ENCODE data around the gene SLC25A5. TPM values are rescaled to one million over a fixed set of nuclear protein-coding genes. Genes with fewer than 3 reads are reported as not detected.

The SLC25A5 gene
- total and polyA plus RNA-seq, 7 experiments from 2014 or later, result 90.2 to 333 (median 183) TPM

DNA sequence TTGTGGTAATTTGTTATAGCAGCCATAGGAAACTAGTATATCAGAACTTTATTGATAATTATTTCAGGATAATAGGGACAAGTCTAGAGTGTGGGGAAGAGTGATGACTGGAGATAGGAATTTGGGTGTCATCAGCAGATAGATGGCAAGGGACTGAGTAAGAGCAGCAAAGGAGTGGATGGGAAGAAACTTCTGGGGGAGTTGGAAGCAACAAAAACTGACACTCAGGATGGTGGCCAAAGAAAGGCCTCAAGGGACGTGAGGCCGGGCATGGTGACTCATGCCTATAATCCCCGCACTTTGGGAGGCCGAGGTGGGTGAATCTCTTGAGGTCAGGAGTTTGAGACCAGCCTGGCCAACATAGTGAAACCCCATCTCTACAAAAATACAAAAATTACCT lies 9.1 kb upstream of the SLC25A5 start:
- no peaks in the 10 kb centered on the region for H3K4me1 ChIP-seq (ENCODE audit: control insufficient read depth in 2 of 2, insufficient read depth in 2 of 2, low read length in 2 of 2)
- H3K36me3 Mint-ChIP-seq, result peaks cover 0 to 6% (median 3%) of the 10 kb centered on the region in 5 donors
- H3K27me3 ChIP-seq (ENCODE audit: control insufficient read depth in 2 of 2, insufficient read depth in 2 of 2, low read length in 2 of 2), result no peaks in the 10 kb centered on the region
- no peaks in the 10 kb centered on the region for H3K9me3 ChIP-seq (ENCODE audit: control insufficient read depth in 2 of 3, low read length in 3 of 3)
- ChIA-PET CTCF (no interaction called here), POLR2A (no interaction called here)
- intact Hi-C loops (cut with micrococcal nuclease), result no loop called here
- ATAC-seq (no peak), DNase-seq (no peak)
- H3K4me3 Mint-ChIP-seq, result no peak overlapping the region
- peaks cover 0 to 3% (median 0%) of the 10 kb centered on the region in 7 donors for H3K4me1 Mint-ChIP-seq
- no peaks in the 10 kb centered on the region for H3K9me3 Mint-ChIP-seq
- H3K27ac Mint-ChIP-seq, result no peak overlapping the region
- H3K36me3 ChIP-seq (ENCODE audit: control insufficient read depth in 2 of 3, insufficient read depth in 3 of 3, low read length in 3 of 3), result no peaks in the 10 kb centered on the region
- no peaks in the 10 kb centered on the region for H3K27me3 Mint-ChIP-seq
- no peak overlapping the region for H3K4me3 ChIP-seq (ENCODE audit: low read length)
- H3K27ac ChIP-seq (ENCODE audit: low read depth, low read length), result no peak overlapping the region

- Mint-ChIP-seq H3K27ac (no peak overlapping the region), H3K4me1 (peaks cover 0 to 17% (median 10%) of the 10 kb centered on the region in 7 donors), H3K36me3 (peaks cover 0 to 10% (median 0%) of the 10 kb centered on the region in 5 donors), H3K9me3 (no peaks in the 10 kb centered on the region), H3K4me3 (no peak overlapping the region), H3K27me3 (no peaks in the 10 kb centered on the region)
- ChIA-PET CTCF (no interaction called here), POLR2A (interaction anchor here (0.7 kb wide), 1 partner anchor 67 kb away, joined by 4 read pairs; no protein-coding TSS in a partner anchor)
- Histone ChIP-seq H3K4me3 (ENCODE audit: low read length) (no peak overlapping the region), H3K9me3 (ENCODE audit: control insufficient read depth in 2 of 3, low read length in 3 of 3) (no peaks in the 10 kb centered on the region), H3K27me3 (ENCODE audit: control insufficient read depth in 2 of 2, insufficient read depth in 2 of 2, low read length in 2 of 2) (no peaks in the 10 kb centered on the region), H3K27ac (ENCODE audit: low read depth, low read length) (no peak overlapping the region), H3K36me3 (ENCODE audit: control insufficient read depth in 2 of 3, insufficient read depth in 3 of 3, low read length in 3 of 3) (peaks cover 4 to 14% (median 5%) of the 10 kb centered on the region in 3 experiments), H3K4me1 (ENCODE audit: control insufficient read depth in 2 of 2, insufficient read depth in 2 of 2, low read length in 2 of 2) (peaks cover 5 to 6% of the 10 kb centered on the region in 2 donors)
- DNase-seq, result no peak
- intact Hi-C loops (cut with micrococcal nuclease), result loop anchor here (5.0 to 10.0 kb wide), 4 partner anchors 37 to 491 kb away; partner anchors contain the start of genes LONRF3 (in 1 of the 2), PGRMC1 (in 1 of the 2) and SEPTIN6 (in 1 of the 2)
- no peak for ATAC-seq
Observed at GRCh38 chrX:119465555-119465954, 2.7 kb upstream of the SLC25A5 start.

- Histone ChIP-seq H3K9me3 (ENCODE audit: control insufficient read depth in 2 of 3, low read length in 3 of 3) (no peaks in the 10 kb centered on the region), H3K4me3 (ENCODE audit: low read length) (no peak overlapping the region), H3K36me3 (ENCODE audit: control insufficient read depth in 2 of 3, insufficient read depth in 3 of 3, low read length in 3 of 3) (peaks cover 4 to 18% (median 8%) of the 10 kb centered on the region in 3 experiments), H3K27ac (ENCODE audit: low read depth, low read length) (no peak overlapping the region), H3K27me3 (ENCODE audit: control insufficient read depth in 2 of 2, insufficient read depth in 2 of 2, low read length in 2 of 2) (no peaks in the 10 kb centered on the region), H3K4me1 (ENCODE audit: control insufficient read depth in 2 of 2, insufficient read depth in 2 of 2, low read length in 2 of 2) (peaks cover 5 to 6% of the 10 kb centered on the region in 2 donors)
- no peak for ATAC-seq
- Mint-ChIP-seq H3K27me3 (no peaks in the 10 kb centered on the region), H3K4me3 (peak overlapping the region in 3 of 10 donors; percentile 16 to 39 (median 18)), H3K4me1 (peaks cover 0 to 17% (median 10%) of the 10 kb centered on the region in 7 donors), H3K9me3 (no peaks in the 10 kb centered on the region), H3K27ac (no peak overlapping the region), H3K36me3 (peaks cover 0 to 14% (median 0%) of the 10 kb centered on the region in 5 donors)
- ChIA-PET CTCF (interaction anchor here (0.5 kb wide), 1 partner anchor 214 kb away, joined by 3 read pairs; no protein-coding TSS in a partner anchor), POLR2A (no interaction called here)
- intact Hi-C loops (cut with micrococcal nuclease), result loop anchor here (5.0 to 10.0 kb wide), 4 partner anchors 35 to 492 kb away; partner anchors contain the start of genes LONRF3 (in 1 of the 2), PGRMC1 (in 1 of the 2) and SEPTIN6 (in 1 of the 2)
- DNase-seq, result no peak
Observed at GRCh38 chrX:119466970-119467369, 1.3 kb upstream of the SLC25A5 start.

GRCh38 chrX:119467433-119467832 lies 811 bp upstream of the SLC25A5 start:
- CTCF ChIA-PET, result no interaction called here
- POLR2A ChIA-PET, result interaction anchor here (0.9 to 1.0 kb wide), 3 partner anchors 138 to 289 kb away, joined by 3 to 6 read pairs (median 4); partner anchors contain the start of genes NKRF and SEPTIN6
- Mint-ChIP-seq H3K4me1 (peaks cover 0 to 17% (median 10%) of the 10 kb centered on the region in 7 donors), H3K4me3 (peak overlapping the region in 6 of 10 donors; percentile 78 to 89 (median 85)), H3K27me3 (no peaks in the 10 kb centered on the region), H3K36me3 (peaks cover 0 to 14% (median 0%) of the 10 kb centered on the region in 5 donors), H3K9me3 (no peaks in the 10 kb centered on the region), H3K27ac (peak overlapping the region in 4 of 9 donors; percentile 70 to 91 (median 86))
- DNase-seq, result no peak
- H3K9me3 ChIP-seq (ENCODE audit: control insufficient read depth in 2 of 3, low read length in 3 of 3), result no peaks in the 10 kb centered on the region
- no peak for ATAC-seq
- H3K36me3 ChIP-seq (ENCODE audit: control insufficient read depth in 2 of 3, insufficient read depth in 3 of 3, low read length in 3 of 3), result peaks cover 4 to 18% (median 8%) of the 10 kb centered on the region in 3 experiments
- no peak overlapping the region for H3K4me3 ChIP-seq (ENCODE audit: low read length)
- intact Hi-C loops (cut with micrococcal nuclease), result loop anchor here (5.0 to 10.0 kb wide), 4 partner anchors 35 to 493 kb away; partner anchors contain the start of genes LONRF3 (in 1 of the 2), PGRMC1 (in 1 of the 2) and SEPTIN6 (in 1 of the 2)
- no peaks in the 10 kb centered on the region for H3K27me3 ChIP-seq (ENCODE audit: control insufficient read depth in 2 of 2, insufficient read depth in 2 of 2, low read length in 2 of 2)
- H3K27ac ChIP-seq (ENCODE audit: low read depth, low read length), result no peak overlapping the region
- H3K4me1 ChIP-seq (ENCODE audit: control insufficient read depth in 2 of 2, insufficient read depth in 2 of 2, low read length in 2 of 2), result peaks cover 5 to 6% of the 10 kb centered on the region in 2 donors

- H3K4me1 Mint-ChIP-seq, result peaks cover 0 to 17% (median 10%) of the 10 kb centered on the region in 7 donors
- H3K36me3 ChIP-seq (ENCODE audit: control insufficient read depth in 2 of 3, insufficient read depth in 3 of 3, low read length in 3 of 3), result peaks cover 4 to 18% (median 8%) of the 10 kb centered on the region in 3 experiments
- peak; percentile 87 for ATAC-seq
Observed at GRCh38 chrX:119468551-119469312, 488 bp downstream of the SLC25A5 start.

GRCh38 chrX:119469313-119469635 lies 1.0 kb downstream of the SLC25A5 start:
- no peak for DNase-seq
- peak overlapping the region; percentile 52 for H3K4me3 ChIP-seq (ENCODE audit: low read length)
- peak overlapping the region; percentile 99 for H3K27ac ChIP-seq (ENCODE audit: low read depth, low read length)
- H3K36me3 Mint-ChIP-seq, result peaks cover 0 to 14% (median 0%) of the 10 kb centered on the region in 5 donors
- intact Hi-C loops (cut with micrococcal nuclease), result loop anchor here (1.0 to 10.0 kb wide), 17 partner anchors 13 to 782 kb away; partner anchors contain the start of genes PGRMC1 (in 2 of the 2), UBE2A (in 2 of the 2), LONRF3 (in 1 of the 2) and NDUFA1 (in 1 of the 2)
- H3K27ac Mint-ChIP-seq, result peak overlapping the region; percentile 65 to 91 (median 89)
- no peaks in the 10 kb centered on the region for H3K27me3 Mint-ChIP-seq
- H3K27me3 ChIP-seq (ENCODE audit: control insufficient read depth in 2 of 2, insufficient read depth in 2 of 2, low read length in 2 of 2), result no peaks in the 10 kb centered on the region
- no peak for ATAC-seq
- peaks cover 5 to 6% of the 10 kb centered on the region in 2 donors for H3K4me1 ChIP-seq (ENCODE audit: control insufficient read depth in 2 of 2, insufficient read depth in 2 of 2, low read length in 2 of 2)
- H3K9me3 ChIP-seq (ENCODE audit: control insufficient read depth in 2 of 3, low read length in 3 of 3), result no peaks in the 10 kb centered on the region
- ChIA-PET POLR2A (interaction anchor here (1.0 kb wide), 1 partner anchor 9 kb away, joined by 6 read pairs; no protein-coding TSS in a partner anchor), CTCF (interaction anchor here (0.6 to 1.5 kb wide), 5 partner anchors 9 to 418 kb away, joined by 3 to 5 read pairs (median 4); no protein-coding TSS in a partner anchor)
- H3K9me3 Mint-ChIP-seq, result no peaks in the 10 kb centered on the region
- H3K36me3 ChIP-seq (ENCODE audit: control insufficient read depth in 2 of 3, insufficient read depth in 3 of 3, low read length in 3 of 3), result peaks cover 4 to 18% (median 8%) of the 10 kb centered on the region in 3 experiments
- H3K4me3 Mint-ChIP-seq, result peak overlapping the region; percentile 77 to 97 (median 86)
- H3K4me1 Mint-ChIP-seq, result peaks cover 0 to 17% (median 10%) of the 10 kb centered on the region in 7 donors

More at GRCh38 chrX:119468551-119469312, 488 bp downstream of the SLC25A5 start:
- Histone ChIP-seq H3K4me3 (ENCODE audit: low read length) (peak overlapping the region; percentile 87), H3K27me3 (ENCODE audit: control insufficient read depth in 2 of 2, insufficient read depth in 2 of 2, low read length in 2 of 2) (no peaks in the 10 kb centered on the region), H3K9me3 (ENCODE audit: control insufficient read depth in 2 of 3, low read length in 3 of 3) (no peaks in the 10 kb centered on the region), H3K4me1 (ENCODE audit: control insufficient read depth in 2 of 2, insufficient read depth in 2 of 2, low read length in 2 of 2) (peaks cover 5 to 6% of the 10 kb centered on the region in 2 donors), H3K27ac (ENCODE audit: low read depth, low read length) (peak overlapping the region; percentile 99)
- ChIA-PET CTCF (interaction anchor here (0.6 to 1.5 kb wide), 5 partner anchors 9 to 418 kb away, joined by 3 to 5 read pairs (median 4); no protein-coding TSS in a partner anchor), POLR2A (interaction anchor here (0.9 to 1.0 kb wide), 5 partner anchors 9 to 288 kb away, joined by 3 to 7 read pairs (median 6); partner anchors contain the start of genes NKRF and SEPTIN6)
- DNase-seq, result peak; percentile 81 to 90 (median 87)
- H3K4me3 Mint-ChIP-seq, result peak overlapping the region; percentile 78 to 97 (median 89)
- H3K9me3 Mint-ChIP-seq, result no peaks in the 10 kb centered on the region
- intact Hi-C loops (cut with micrococcal nuclease), result loop anchor here (1.0 to 10.0 kb wide), 24 partner anchors 14 to 1122 kb away; partner anchors contain the start of genes NDUFA1 (in 2 of the 2), NKAP (in 2 of the 2), PGRMC1 (in 2 of the 2) and RNF113A (in 2 of the 2)
- peak overlapping the region; percentile 82 to 95 (median 89) for H3K27ac Mint-ChIP-seq
- H3K27me3 Mint-ChIP-seq, result no peaks in the 10 kb centered on the region
- H3K36me3 Mint-ChIP-seq, result peaks cover 0 to 14% (median 0%) of the 10 kb centered on the region in 5 donors
